NCI-H524 treated with DMSO at 0.1 percent for 48 hours (cell line): ENCODE data around the gene UGT1A1.

ENCODE experiments used
- DNase-seq: peaks from one replicate; lab custom pipeline; 2025; lab: John Stamatoyannopoulos, UW

Gene UGT1A1

GRCh38 chr2:233796254-233796653, 36.2 kb downstream of the UGT1A1 start:
- no peak for DNase-seq

- no peak for DNase-seq
Measured at GRCh38 chr2:233798335-233799086, 38.4 kb downstream of the UGT1A1 start.

- DNase-seq = peak; percentile 22
Measured at GRCh38 chr2:233799087-233799665, 39.1 kb downstream of the UGT1A1 start.

GRCh38 chr2:233799716-233800115, 39.6 kb downstream of the UGT1A1 start:
- no peak for DNase-seq

- no peak for DNase-seq
Measured at GRCh38 chr2:233800208-233800607, 40.1 kb downstream of the UGT1A1 start.

GRCh38 chr2:233801357-233802131, 41.5 kb downstream of the UGT1A1 start:
- no peak for DNase-seq

GRCh38 chr2:233802132-233802815, 42.2 kb downstream of the UGT1A1 start:
- no peak for DNase-seq

- no peak for DNase-seq
Measured at GRCh38 chr2:233803292-233803911, 43.3 kb downstream of the UGT1A1 start.

GRCh38 chr2:233803994-233804393, 43.9 kb downstream of the UGT1A1 start:
- DNase-seq = no peak

- DNase-seq = no peak
Measured at GRCh38 chr2:233807215-233807865, 47.3 kb downstream of the UGT1A1 start.

GRCh38 chr2:233807966-233808935, 48.2 kb downstream of the UGT1A1 start:
- no peak for DNase-seq

GRCh38 chr2:233810385-233810784, 50.3 kb downstream of the UGT1A1 start:
- no peak for DNase-seq

- no peak for DNase-seq
Measured at GRCh38 chr2:233811087-233811486, 51.0 kb downstream of the UGT1A1 start.

GRCh38 chr2:233811732-233812131, 51.7 kb downstream of the UGT1A1 start:
- DNase-seq = no peak

- no peak for DNase-seq
Measured at GRCh38 chr2:233813236-233814055, 53.4 kb downstream of the UGT1A1 start.

- no peak for DNase-seq
Measured at GRCh38 chr2:233814056-233814835, 54.2 kb downstream of the UGT1A1 start.

- DNase-seq = no peak
Measured at GRCh38 chr2:233815861-233816260, 55.8 kb downstream of the UGT1A1 start.

GRCh38 chr2:233816334-233816733, 56.3 kb downstream of the UGT1A1 start:
- no peak for DNase-seq

- no peak for DNase-seq
Measured at GRCh38 chr2:233816771-233817170, 56.7 kb downstream of the UGT1A1 start.
